ENCODE data around the gene SYNGR1.

DNA sequence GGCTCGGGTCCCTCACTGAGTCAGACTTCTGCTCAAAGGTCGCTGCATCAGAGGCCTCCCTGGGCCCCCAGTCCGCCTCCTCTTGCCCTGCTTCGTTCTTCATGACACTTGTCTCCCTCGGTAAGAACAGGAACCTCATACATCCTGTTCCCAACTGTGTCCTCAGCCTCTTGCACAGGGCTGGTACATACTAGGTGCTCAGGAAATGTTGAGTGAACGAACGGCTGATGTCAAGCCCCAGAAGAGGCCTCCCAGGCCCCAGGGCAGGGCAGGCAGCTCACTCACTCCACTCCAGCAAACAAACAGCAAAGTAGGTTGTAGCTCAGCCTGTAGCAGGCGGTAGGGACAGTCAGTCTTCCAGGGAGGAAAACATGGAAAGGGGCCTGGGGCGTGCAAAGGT lies 17.2 kb downstream of the SYNGR1 start:
- TF ChIP-seq CTCF (IDR thresholded peaks at IDR 0.05) = no peak
- TF ChIP-seq POLR2A (IDR thresholded peaks at IDR 0.05) = no peak

Measured in thyroid gland (tissue), 4 donors.